Caco-2 (cell line): Measurements from ENCODE around the gene NTF3. TPM values are rescaled to one million over a fixed set of nuclear protein-coding genes. Genes with fewer than 3 reads are reported as not detected.
A peak's percentile ranks its signal among the peaks of the same experiment; 100 is the strongest.

ENCODE experiments used
- BruUV-seq: library from RNA; stranded (reverse); fragments of 400-500 nt; replicated peaks from 2 replicates; lab custom pipeline; 2021; lab: Mats Ljungman, UMichigan
- CTCF ChIA-PET: fragments of 300-600 bp; sonication (Branson Sonifier 250); formaldehyde crosslinking; loops from one replicate; lab custom pipeline; 2022; ENCODE audit warnings: antibody characterized with exemption; lab: Charles Lee
- POLR2A ChIA-PET: fragments of 300-600 bp; sonication (Branson Sonifier 250); formaldehyde crosslinking; loops from one replicate; lab custom pipeline; 2022; ENCODE audit warnings: antibody characterized with exemption; lab: Charles Lee
- DNase-seq, 2 experiments: peaks; one replicate each; pipeline versions ENCODE4 v3.0.0 to v3.0.0-alpha.2; 2020 to 2022
- H3K27me3 ChIP-seq: replicated peaks from 2 replicates; pipeline ENCODE4 v1.6.0; 2011; ENCODE audit warnings: low read length; ENCODE audit not compliant: control insufficient read depth, insufficient read depth
- H3K36me3 ChIP-seq: 2 replicates; pipeline ENCODE4 v1.5.1; 2011; ENCODE audit warnings: low read length; ENCODE audit not compliant: control insufficient read depth, insufficient read depth
- H3K4me1 ChIP-seq: fragments of 250-450 bp; sonication (Bioruptor Pico); 2 replicates; pipeline ENCODE4 v1.5.1; 2020; ENCODE audit warnings: mild to moderate bottlenecking
- H3K4me3 ChIP-seq: 2 replicates; pipeline ENCODE4 v1.5.1; 2011; ENCODE audit warnings: low read depth, mild to moderate bottlenecking, control low read depth, low read length
- H3K9me3 ChIP-seq: fragments of 250-450 bp; sonication (Bioruptor Pico); 2 replicates; pipeline ENCODE4 v1.5.1; 2020; ENCODE audit warnings: mild to moderate bottlenecking, moderate library complexity
- H3K27ac Mint-ChIP-seq: one replicate; pipeline ENCODE4 v1.8.0; 2022; ENCODE audit warnings: mixed read lengths; ENCODE audit not compliant: unreplicated experiment
- H3K27me3 Mint-ChIP-seq: one replicate; pipeline ENCODE4 v1.8.0; 2022; ENCODE audit warnings: mixed read lengths; ENCODE audit not compliant: insufficient read depth, unreplicated experiment
- H3K36me3 Mint-ChIP-seq: one replicate; pipeline ENCODE4 v1.8.0; 2022; ENCODE audit warnings: mild to moderate bottlenecking, mixed read lengths; ENCODE audit not compliant: insufficient read depth, unreplicated experiment
- H3K4me1 Mint-ChIP-seq: one replicate; pipeline ENCODE4 v1.8.0; 2022; ENCODE audit warnings: low read depth, mixed read lengths; ENCODE audit not compliant: unreplicated experiment
- H3K4me3 Mint-ChIP-seq: one replicate; pipeline ENCODE4 v1.8.0; 2022; ENCODE audit warnings: mild to moderate bottlenecking, moderate library complexity, mixed read lengths; ENCODE audit not compliant: unreplicated experiment
- H3K9me3 Mint-ChIP-seq: one replicate; pipeline ENCODE4 v1.8.0; 2022; ENCODE audit warnings: mixed read lengths; ENCODE audit not compliant: unreplicated experiment
- CTCF ChIP-seq, 2 experiments: fragments of 200-600 bp in 1 of 2; IDR thresholded peaks; 1 replicate in 1 of 2; 2 replicates in 1 of 2; pipeline versions ENCODE4 v1.5.1 to v1.8.0; 2011 to 2022; ENCODE audit warnings: antibody characterized with exemption in 1 of 2, control low read depth in 1 of 2, inconsistent platforms in 1 of 2, low read depth in 1 of 2, low read length in 1 of 2, mild to moderate bottlenecking in 1 of 2, moderate library complexity in 1 of 2; ENCODE audit not compliant: insufficient read depth in 1 of 2, severe bottlenecking in 1 of 2, unreplicated experiment in 1 of 2
- intact Hi-C: fragments of 100-400 bp; cut with micrococcal nuclease; formaldehyde crosslinking; loops from one replicate; pipeline ENCODE4 v1.10.0; 2022; ENCODE audit not compliant: unreplicated experiment
- total RNA-seq: library from RNA; stranded (reverse); gene quantifications from 2 replicates; pipeline ENCODE4 v1.2.3, GENCODE V29; 2022

NTF3 gene
- total RNA-seq, 1 experiment from 2014 or later, result 5.3 TPM

GRCh38 chr12:5521456-5522325 is 89.8 kb downstream of the NTF3 start:
- H3K36me3 ChIP-seq, result no peaks in the 10 kb centered on the region
- CTCF ChIA-PET, result no interaction called here
- BruUV-seq, result no TSS peak

DNA sequence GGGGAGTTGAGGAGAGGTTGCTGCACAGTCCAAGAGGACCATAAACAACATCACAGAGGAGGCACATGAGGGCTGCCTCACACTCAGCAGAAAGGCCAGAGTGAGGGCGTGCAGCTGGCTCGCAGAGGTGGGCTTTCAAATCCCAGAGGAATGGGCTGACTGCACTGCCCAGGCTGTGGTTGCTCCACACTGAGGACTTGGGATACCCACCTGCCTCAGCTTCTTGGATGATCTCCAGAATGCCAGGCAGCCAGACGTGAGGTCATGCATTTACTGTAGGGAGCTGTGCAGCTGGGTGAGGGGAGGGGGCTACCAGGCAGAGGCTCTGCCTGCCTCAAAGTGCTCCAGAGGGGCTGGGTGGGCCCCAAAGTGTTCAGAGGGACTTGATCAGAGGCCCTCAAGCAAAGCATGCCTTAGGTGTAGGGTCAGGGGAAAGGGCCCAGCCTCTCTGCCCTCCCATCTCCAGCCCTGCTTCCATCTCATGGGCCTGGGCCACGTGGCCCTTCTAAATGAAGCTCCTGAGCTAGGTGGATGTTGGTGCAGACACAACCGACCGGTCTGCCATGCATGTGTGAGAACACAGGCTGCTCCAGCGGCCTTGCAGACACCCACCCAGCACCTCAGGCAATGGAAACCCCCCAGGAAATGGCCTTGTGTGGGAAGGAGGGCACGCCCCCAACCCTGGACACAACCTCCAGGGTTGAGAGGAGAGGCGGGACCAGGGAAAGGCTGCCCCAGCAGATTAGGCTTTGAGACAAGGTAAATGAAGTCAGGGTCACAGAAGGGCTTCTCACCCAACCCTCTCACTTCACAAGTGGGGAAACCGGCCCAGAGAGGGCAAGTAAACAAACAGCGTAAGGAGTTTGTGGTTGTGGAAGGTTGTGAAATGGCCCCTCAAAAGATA is 90.8 kb downstream of the NTF3 start:
- no TSS peak for BruUV-seq
- Histone ChIP-seq H3K36me3 (no peaks in the 10 kb centered on the region), H3K4me3 (no peak overlapping the region), H3K9me3 (no peaks in the 10 kb centered on the region), H3K27me3 (no peaks in the 10 kb centered on the region), H3K4me1 (no peaks in the 10 kb centered on the region)
- Mint-ChIP-seq H3K4me1 (peaks cover 6% of the 10 kb centered on the region), H3K27ac (no peak overlapping the region), H3K36me3 (no peaks in the 10 kb centered on the region), H3K27me3 (no peaks in the 10 kb centered on the region), H3K9me3 (no peaks in the 10 kb centered on the region), H3K4me3 (no peak overlapping the region)
- TF ChIP-seq CTCF (IDR thresholded peaks at IDR 0.05; ENCODE audit: insufficient read depth in 1 of 2, low read depth in 1 of 2, low read length in 1 of 2, severe bottlenecking in 1 of 2, unreplicated experiment in 1 of 2), result no peak
- POLR2A ChIA-PET, result no interaction called here
- DNase-seq, result peak in 1 of 2 experiments; percentile 33
- CTCF ChIA-PET, result interaction anchor here (0.6 kb wide), 1 partner anchor 348 kb away, joined by 3 read pairs; no protein-coding TSS in a partner anchor
- intact Hi-C loops, result no loop called here

More at GRCh38 chr12:5521456-5522325, 89.8 kb downstream of the NTF3 start:
- Mint-ChIP-seq H3K27ac (no peak overlapping the region), H3K27me3 (no peaks in the 10 kb centered on the region), H3K36me3 (no peaks in the 10 kb centered on the region), H3K4me1 (peaks cover 6% of the 10 kb centered on the region), H3K4me3 (no peak overlapping the region), H3K9me3 (no peaks in the 10 kb centered on the region)
- H3K9me3 ChIP-seq, result no peaks in the 10 kb centered on the region
- no peak overlapping the region for H3K4me3 ChIP-seq
- POLR2A ChIA-PET, result no interaction called here
- no peak for TF ChIP-seq CTCF (IDR thresholded peaks at IDR 0.05; ENCODE audit: insufficient read depth in 1 of 2, low read depth in 1 of 2, low read length in 1 of 2, severe bottlenecking in 1 of 2, unreplicated experiment in 1 of 2)
- intact Hi-C loops, result no loop called here
- H3K4me1 ChIP-seq, result no peaks in the 10 kb centered on the region
- H3K27me3 ChIP-seq, result no peaks in the 10 kb centered on the region
- peak in 1 of 2 experiments; percentile 32 for DNase-seq
